GM12874 (cell line): Measurements from ENCODE around the gene MLLT3.

Experiments
- TF ChIP-seq, protein P1 (sequence below): IDR thresholded peaks from 2 replicates; pipeline ENCODE4 v1.5.1; 2011; ENCODE audit warnings: low read depth, mild to moderate bottlenecking, control low read depth, low read length, moderate library complexity; ENCODE audit not compliant: insufficient read depth

MLLT3 gene

DNA sequence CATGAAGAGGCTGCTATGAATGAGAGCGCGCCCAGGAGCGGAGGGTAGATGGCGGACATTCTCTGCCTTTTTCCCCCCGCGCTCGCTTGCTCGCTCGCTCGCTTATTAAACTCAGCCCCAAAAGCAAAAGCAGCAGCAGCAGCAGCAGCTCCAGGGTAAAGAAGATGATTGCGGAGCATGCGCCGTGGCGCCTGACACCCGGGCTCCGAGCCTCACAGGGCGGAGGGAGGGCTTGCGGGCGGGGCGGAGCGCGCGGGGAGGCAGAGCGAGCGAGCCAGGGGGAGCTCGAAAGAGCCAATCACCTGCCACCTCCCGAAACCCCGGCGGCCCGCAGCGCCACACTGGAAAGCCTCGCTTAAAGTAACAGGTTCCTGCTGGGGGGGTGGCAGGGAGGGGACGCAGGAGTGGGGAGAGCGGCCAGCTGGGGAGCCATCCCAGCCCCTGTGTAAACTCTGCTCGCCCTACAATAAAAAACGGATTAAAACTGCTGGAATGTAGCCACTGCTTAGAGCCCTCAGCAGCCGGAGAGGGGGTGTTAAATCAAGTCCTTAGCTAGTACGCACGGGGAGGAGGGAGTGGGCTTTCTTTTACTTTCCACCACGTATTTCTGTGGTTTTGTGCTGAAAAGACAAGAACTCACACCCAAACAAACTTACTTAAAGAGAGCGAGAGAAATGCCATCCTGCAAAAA lies at the start of gene MLLT3:
MLLT3 (minus strand) TSS at position 170 of the 691 bp plus-strand sequence.
- TF ChIP-seq, protein P1, sequence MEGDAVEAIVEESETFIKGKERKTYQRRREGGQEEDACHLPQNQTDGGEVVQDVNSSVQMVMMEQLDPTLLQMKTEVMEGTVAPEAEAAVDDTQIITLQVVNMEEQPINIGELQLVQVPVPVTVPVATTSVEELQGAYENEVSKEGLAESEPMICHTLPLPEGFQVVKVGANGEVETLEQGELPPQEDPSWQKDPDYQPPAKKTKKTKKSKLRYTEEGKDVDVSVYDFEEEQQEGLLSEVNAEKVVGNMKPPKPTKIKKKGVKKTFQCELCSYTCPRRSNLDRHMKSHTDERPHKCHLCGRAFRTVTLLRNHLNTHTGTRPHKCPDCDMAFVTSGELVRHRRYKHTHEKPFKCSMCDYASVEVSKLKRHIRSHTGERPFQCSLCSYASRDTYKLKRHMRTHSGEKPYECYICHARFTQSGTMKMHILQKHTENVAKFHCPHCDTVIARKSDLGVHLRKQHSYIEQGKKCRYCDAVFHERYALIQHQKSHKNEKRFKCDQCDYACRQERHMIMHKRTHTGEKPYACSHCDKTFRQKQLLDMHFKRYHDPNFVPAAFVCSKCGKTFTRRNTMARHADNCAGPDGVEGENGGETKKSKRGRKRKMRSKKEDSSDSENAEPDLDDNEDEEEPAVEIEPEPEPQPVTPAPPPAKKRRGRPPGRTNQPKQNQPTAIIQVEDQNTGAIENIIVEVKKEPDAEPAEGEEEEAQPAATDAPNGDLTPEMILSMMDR: no peak

DNA sequence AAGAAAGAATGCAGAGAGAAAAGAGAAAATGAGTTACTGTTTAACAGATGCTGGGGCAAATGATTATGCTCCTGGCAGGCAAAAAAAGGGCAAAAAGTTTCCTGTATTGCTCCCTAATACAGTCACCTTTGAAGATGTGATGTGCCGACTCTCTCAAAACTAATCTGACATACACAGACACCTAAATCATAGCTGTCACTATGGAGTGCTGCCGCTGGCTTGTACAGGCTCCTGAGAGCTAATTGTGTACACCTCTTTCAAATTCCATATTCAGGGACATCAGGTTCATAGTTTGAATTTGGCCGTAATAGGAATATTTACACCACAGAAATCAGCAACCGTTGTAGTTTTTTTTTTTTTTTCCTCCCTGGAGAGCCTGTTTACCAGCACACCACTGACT lies 49.3 kb upstream of the MLLT3 start:
- TF ChIP-seq, protein P1: no peak

DNA sequence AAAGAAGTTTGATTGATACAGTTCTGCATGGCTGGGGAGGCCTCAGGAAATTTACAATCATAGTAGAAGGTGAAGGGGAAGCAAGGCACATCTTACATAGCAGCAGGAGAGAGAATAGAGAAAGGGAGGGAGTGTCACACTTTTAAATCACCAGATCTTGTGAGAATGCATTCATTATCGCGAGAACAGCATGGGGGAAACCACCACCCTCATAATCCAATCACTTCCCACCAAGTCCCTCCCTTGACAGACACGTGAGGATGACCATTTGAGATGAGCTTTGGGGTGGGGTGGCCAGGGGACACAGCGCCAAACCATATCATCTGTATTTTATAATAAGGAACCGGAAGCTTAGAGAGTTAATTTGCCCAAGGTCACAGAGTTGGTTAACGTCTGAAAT lies 48.1 kb upstream of the MLLT3 start:
- TF ChIP-seq, protein P1: no peak

DNA sequence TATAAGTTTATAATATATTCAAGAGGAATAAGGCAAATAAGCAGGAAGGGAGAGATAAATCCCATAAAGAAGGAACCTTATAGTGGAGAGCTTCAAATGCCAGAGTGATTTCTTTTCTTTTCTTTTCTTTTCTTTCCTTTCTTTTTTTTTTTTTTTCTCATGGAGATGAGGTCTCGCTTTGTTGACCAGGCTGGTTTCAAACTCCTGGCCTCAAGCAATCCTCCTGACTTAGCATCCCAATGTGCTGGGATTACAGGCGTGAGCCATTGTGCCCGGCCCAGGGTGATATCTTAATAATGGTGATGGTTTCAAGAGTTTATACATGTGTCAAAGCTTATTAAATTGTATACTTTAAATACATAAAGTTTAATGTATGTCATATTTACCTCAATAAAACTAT lies 42.2 kb upstream of the MLLT3 start:
- TF ChIP-seq, protein P1: no peak

DNA sequence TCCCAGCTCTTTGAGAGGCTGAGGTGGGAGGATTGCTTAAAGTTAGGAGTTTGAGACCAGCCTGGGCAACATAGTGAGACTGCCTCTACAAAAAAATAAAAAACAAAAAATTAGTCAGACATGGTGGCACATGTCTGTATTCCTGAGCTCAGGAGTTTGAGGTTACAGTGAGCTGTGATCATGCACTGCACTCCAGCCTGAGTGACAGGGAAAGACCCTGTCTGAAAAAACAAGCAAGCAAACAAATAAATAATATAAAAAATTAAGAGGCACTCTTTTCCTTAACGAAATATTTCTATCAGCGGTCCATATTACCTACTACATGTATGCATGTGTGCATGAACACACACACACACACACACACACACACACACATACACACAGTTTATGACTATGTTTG lies 40.8 kb upstream of the MLLT3 start:
- TF ChIP-seq, protein P1: no peak

DNA sequence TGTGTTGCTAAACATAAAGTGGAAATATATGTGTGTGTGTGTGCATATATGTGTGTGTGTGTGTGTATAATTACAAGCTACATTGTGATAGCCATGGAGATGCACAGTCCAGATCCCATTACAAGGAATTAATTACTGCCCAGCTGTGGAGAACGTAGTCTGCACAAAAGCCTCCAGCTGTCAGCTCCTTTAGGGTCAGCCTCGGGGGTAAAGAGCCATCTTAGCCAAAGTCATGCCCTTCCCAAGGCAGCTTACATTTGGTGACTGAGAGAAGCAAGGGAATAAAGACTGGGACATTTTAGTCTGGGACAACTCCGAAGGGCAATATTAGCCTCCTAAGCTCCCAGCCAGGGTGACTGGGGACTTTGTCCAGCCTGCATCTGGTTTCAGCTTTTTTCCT lies 39.9 kb upstream of the MLLT3 start:
- TF ChIP-seq, protein P1: no peak

DNA sequence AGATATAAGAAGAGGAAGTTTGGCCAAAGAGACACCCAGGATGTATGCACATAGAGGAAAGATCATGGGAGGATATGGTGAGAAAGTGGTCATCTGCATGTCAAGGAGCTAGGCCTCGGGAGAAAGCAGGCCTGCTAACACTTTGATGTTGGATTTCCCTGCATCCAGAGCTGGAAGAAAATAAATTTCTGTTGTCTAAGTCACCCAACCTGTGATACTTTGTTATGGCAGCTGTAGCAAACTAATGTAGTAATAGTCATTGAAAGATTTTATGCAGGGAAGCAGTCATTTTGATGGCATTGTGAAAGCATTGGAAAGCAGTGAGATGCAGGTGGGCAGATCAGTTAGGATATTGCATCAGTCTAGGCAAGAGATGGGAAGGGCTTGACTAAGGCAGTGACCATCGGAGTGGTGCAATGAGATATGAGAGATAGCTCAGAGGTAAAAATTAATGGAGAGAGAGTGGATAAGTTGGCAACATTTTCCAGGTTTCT lies 37.2 kb upstream of the MLLT3 start:
- TF ChIP-seq, protein P1: no peak
